Common myeloid progenitor, CD34-positive (primary cell): ENCODE data around the gene TMEM135.

ENCODE experiments used
- CTCF ChIA-PET: fragments of 350-600 bp; sonication (Branson Sonifier 250); formaldehyde crosslinking; loops from one replicate; lab custom pipeline; 2021; ENCODE audit warnings: antibody characterized with exemption; lab: Charles Lee
- POLR2A ChIA-PET: fragments of 350-600 bp; sonication (Branson Sonifier 250); formaldehyde crosslinking; loops from one replicate; lab custom pipeline; 2021; ENCODE audit warnings: antibody characterized with exemption; lab: Charles Lee
- DNase-seq, 3 donors: peaks; one replicate each; pipeline versions ENCODE4 v3.0.0 to v3.0.0-alpha.2; 2013
- H3K27ac ChIP-seq, 2 experiments: 1 replicate in 1 of 2; 2 replicates in 1 of 2; pipeline ENCODE4 v1.7.0; 2013; ENCODE audit warnings: inconsistent platforms in 2 of 2, low read length in 2 of 2, mild to moderate bottlenecking in 2 of 2, low read depth in 1 of 2, moderate library complexity in 1 of 2; ENCODE audit not compliant: severe bottlenecking in 2 of 2, insufficient read depth in 1 of 2, poor library complexity in 1 of 2
- H3K27me3 ChIP-seq, 5 experiments: replicated peaks in 2 of 5; 1 replicate in 3 of 5; 2 replicates in 2 of 5; pipeline versions ENCODE4 v1.6.1 to v1.7.0; 2013; ENCODE audit warnings: low read length in 4 of 5, mild to moderate bottlenecking in 2 of 5, moderate library complexity in 2 of 5, inconsistent platforms in 1 of 5; ENCODE audit not compliant: insufficient read depth in 5 of 5, control insufficient read depth in 4 of 5
- H3K36me3 ChIP-seq, 4 experiments: 1 replicate in 2 of 4; 2 replicates in 2 of 4; pipeline versions ENCODE4 v1.6.1 to v1.7.0; 2013; ENCODE audit warnings: low read length in 3 of 4, control low read depth in 1 of 4, mild to moderate bottlenecking in 1 of 4; ENCODE audit not compliant: control insufficient read depth in 4 of 4, insufficient read depth in 4 of 4
- H3K4me1 ChIP-seq, 4 experiments: 1 replicate in 3 of 4; 2 replicates in 1 of 4; pipeline versions ENCODE4 v1.6.1 to v1.7.1; 2013; ENCODE audit warnings: low read length in 3 of 4, mild to moderate bottlenecking in 3 of 4, control low read depth in 1 of 4, inconsistent platforms in 1 of 4, moderate library complexity in 1 of 4; ENCODE audit not compliant: control insufficient read depth in 4 of 4, insufficient read depth in 4 of 4; ENCODE audit errors: control extremely low read depth in 1 of 4
- H3K4me3 ChIP-seq, 7 experiments: 1 replicate in 4 of 7; 2 replicates in 3 of 7; pipeline versions ENCODE4 v1.5.1 to v1.7.0; 2013; ENCODE audit warnings: mild to moderate bottlenecking in 7 of 7, low read length in 6 of 7, moderate library complexity in 6 of 7, inconsistent platforms in 2 of 7, low read depth in 2 of 7, control low read depth in 1 of 7; ENCODE audit not compliant: insufficient read depth in 4 of 7, control insufficient read depth in 1 of 7; ENCODE audit errors: extremely low read depth in 1 of 7
- H3K9me3 ChIP-seq, 5 experiments: 1 replicate in 4 of 5; 2 replicates in 1 of 5; pipeline versions ENCODE4 v1.6.1 to v1.7.1; 2013; ENCODE audit warnings: low read length in 4 of 5, mild to moderate bottlenecking in 2 of 5, inconsistent platforms in 1 of 5, low read depth in 1 of 5, moderate library complexity in 1 of 5; ENCODE audit not compliant: control insufficient read depth in 4 of 5, insufficient read depth in 2 of 5; ENCODE audit errors: control extremely low read depth in 1 of 5
- WGBS: methylation state at CpG from one replicate; pipeline ENCODE4 v1.1.5; 2013; ENCODE audit not compliant: insufficient coverage; 5-methylcytosine and 5-hydroxymethylcytosine counted together

The TMEM135 gene

DNA sequence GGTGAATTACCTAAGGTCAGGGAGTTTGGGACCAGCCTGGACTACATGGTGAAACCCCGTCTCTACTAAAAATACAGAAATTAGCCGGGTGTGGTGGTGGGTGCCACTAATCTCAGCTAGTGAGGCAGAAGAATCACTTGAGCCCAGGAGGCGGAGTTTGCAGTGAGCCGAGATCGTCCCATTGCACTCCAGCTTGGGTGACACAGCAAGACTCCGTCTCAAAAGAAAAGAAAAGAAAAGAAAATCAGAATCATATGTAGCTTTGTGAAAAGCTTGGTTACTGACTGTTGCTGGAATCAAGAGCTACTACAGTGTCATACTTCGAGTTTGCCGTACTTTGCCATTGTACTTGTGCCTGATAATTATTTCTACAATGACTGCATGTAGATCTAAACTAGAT is 4.2 kb upstream of the TMEM135 start:
- ChIA-PET CTCF (no interaction called here), POLR2A (no interaction called here)
- DNase-seq, result no peak

GRCh38 chr11:87035976-87036583 is 1.7 kb upstream of the TMEM135 start:
- Histone ChIP-seq H3K4me3 (no peak overlapping the region), H3K27ac (peak overlapping the region in 1 of 2 experiments; percentile 84), H3K36me3 (no peaks in the 10 kb centered on the region), H3K4me1 (peaks cover 4 to 22% (median 17%) of the 10 kb centered on the region in 4 experiments), H3K27me3 (no peaks in the 10 kb centered on the region), H3K9me3 (no peaks in the 10 kb centered on the region)
- POLR2A ChIA-PET, result no interaction called here
- WGBS, result 94% methylated on average over 2 of the region's 12 CpGs
- CTCF ChIA-PET, result interaction anchor here (1.8 kb wide), 1 partner anchor 62 kb away, joined by 6 read pairs; no protein-coding TSS in a partner anchor
- DNase-seq, result peak in 2 of 3 donors; percentile 42 to 52

More for the DNA sequence above, 4.2 kb upstream of the TMEM135 start:
- Histone ChIP-seq H3K4me3 (no peak overlapping the region), H3K9me3 (no peaks in the 10 kb centered on the region), H3K4me1 (peaks cover under 1 to 14% (median 8%) of the 10 kb centered on the region in 4 experiments), H3K27me3 (no peaks in the 10 kb centered on the region), H3K36me3 (no peaks in the 10 kb centered on the region), H3K27ac (no peak overlapping the region)
- 97% methylated on average over 8 of the region's 8 CpGs for WGBS

GRCh38 chr11:87036756-87037449 is 831 bp upstream of the TMEM135 start:
- H3K36me3 ChIP-seq, result no peaks in the 10 kb centered on the region
- peak overlapping the region; percentile 70 to 92 (median 89) for H3K4me3 ChIP-seq
- no peaks in the 10 kb centered on the region for H3K9me3 ChIP-seq
- POLR2A ChIA-PET, result no interaction called here
- CTCF ChIA-PET, result interaction anchor here (1.8 kb wide), 1 partner anchor 61 kb away, joined by 6 read pairs; no protein-coding TSS in a partner anchor
- WGBS, result 37% methylated on average over 6 of the region's 10 CpGs
- no peaks in the 10 kb centered on the region for H3K27me3 ChIP-seq
- H3K27ac ChIP-seq, result peak overlapping the region in 1 of 2 experiments; percentile 84
- DNase-seq, result peak in 2 of 3 donors; percentile 15 to 43
- H3K4me1 ChIP-seq, result peaks cover 4 to 22% (median 17%) of the 10 kb centered on the region in 4 experiments

- H3K27ac ChIP-seq, result peak overlapping the region; percentile 64 to 84
- peaks cover 4 to 22% (median 17%) of the 10 kb centered on the region in 4 experiments for H3K4me1 ChIP-seq
- peaks cover 0 to 4% (median 1%) of the 10 kb centered on the region in 4 experiments for H3K36me3 ChIP-seq
- POLR2A ChIA-PET, result no interaction called here
- CTCF ChIA-PET, result no interaction called here
- 0% methylated on average over 3 of the region's 9 CpGs for WGBS
- DNase-seq, result peak in 2 of 3 donors; percentile 18 to 48
- no peaks in the 10 kb centered on the region for H3K27me3 ChIP-seq
- H3K9me3 ChIP-seq, result no peaks in the 10 kb centered on the region
- peak overlapping the region; percentile 70 to 92 (median 89) for H3K4me3 ChIP-seq
Measured at GRCh38 chr11:87038235-87038977, 672 bp downstream of the TMEM135 start.

- ChIA-PET POLR2A (no interaction called here), CTCF (interaction anchor here (1.1 kb wide), 2 partner anchors 43 to 250 kb away, joined by 3 to 4 read pairs; no protein-coding TSS in a partner anchor)
- H3K27ac ChIP-seq, result no peak overlapping the region
- H3K36me3 ChIP-seq, result peaks cover 0 to 9% (median 4%) of the 10 kb centered on the region in 4 experiments
- H3K4me1 ChIP-seq, result peaks cover 4 to 22% (median 17%) of the 10 kb centered on the region in 4 experiments
- WGBS, result 63% methylated on average over 1 of the region's 3 CpGs
- H3K27me3 ChIP-seq, result no peaks in the 10 kb centered on the region
- peaks cover 0 to 3% (median 0%) of the 10 kb centered on the region in 5 experiments for H3K9me3 ChIP-seq
- H3K4me3 ChIP-seq, result peak overlapping the region in 3 of 7 experiments; percentile 4 to 90 (median 89)
- DNase-seq, result no peak
Measured at GRCh38 chr11:87039371-87039770, 1.6 kb downstream of the TMEM135 start.

DNA sequence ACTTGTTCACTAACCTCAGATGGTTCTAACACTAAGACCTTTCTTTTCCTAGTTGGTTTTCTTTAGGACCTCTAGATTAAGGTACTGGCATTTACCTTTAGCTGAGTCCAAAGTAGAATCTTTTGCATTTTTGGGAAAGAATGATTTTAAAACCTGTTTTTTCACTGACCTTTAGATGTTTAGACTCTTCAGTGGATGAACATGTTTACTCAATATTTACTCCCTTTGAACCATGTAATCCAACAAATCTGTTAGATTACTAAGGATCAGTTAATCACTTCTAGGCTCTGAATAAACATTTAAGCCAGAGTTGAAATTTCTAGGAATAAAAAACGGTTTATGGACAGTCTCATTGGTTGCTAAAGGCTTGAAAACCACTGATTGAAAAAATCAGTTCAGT is 6.2 kb downstream of the TMEM135 start:
- 100% methylated on average over 1 of the region's 1 CpG for whole genome bisulfite sequencing
- ChIA-PET CTCF (interaction anchor here (0.6 kb wide), 1 partner anchor 48 kb away, joined by 3 read pairs; no protein-coding TSS in a partner anchor), POLR2A (no interaction called here)

More for the DNA sequence above, 6.2 kb downstream of the TMEM135 start:
- peaks cover under 1 to 11% (median 5%) of the 10 kb centered on the region in 4 experiments for H3K4me1 ChIP-seq
- no peak overlapping the region for H3K27ac ChIP-seq
- peaks cover 0 to 4% (median 3%) of the 10 kb centered on the region in 5 experiments for H3K9me3 ChIP-seq
- H3K36me3 ChIP-seq, result peaks cover 0 to 22% (median 13%) of the 10 kb centered on the region in 4 experiments
- no peak for DNase-seq
- H3K27me3 ChIP-seq, result no peaks in the 10 kb centered on the region
- H3K4me3 ChIP-seq, result no peak overlapping the region
